Activated naive CD4-positive, alpha-beta T cell (primary cell): ENCODE results near the gene CD2AP.
"Not testable (repeated sequence)": the region's sequence is repeated elsewhere in the genome, so short reads cannot be mapped to it uniquely, and the experiment has no call there.

Experiments used
- DNase-seq, 4 experiments: peaks; one replicate each; lab custom pipeline; 2025; lab: John Stamatoyannopoulos, UW

The CD2AP gene

GRCh38 chr6:47464052-47464451 lies 13.5 kb upstream of the CD2AP start:
- no peak for DNase-seq

GRCh38 chr6:47465117-47465516 lies 12.5 kb upstream of the CD2AP start:
- no peak for DNase-seq

- DNase-seq = no peak
These were observed 5.7 kb upstream of the CD2AP start for GRCh38 chr6:47471911-47472310.

DNA sequence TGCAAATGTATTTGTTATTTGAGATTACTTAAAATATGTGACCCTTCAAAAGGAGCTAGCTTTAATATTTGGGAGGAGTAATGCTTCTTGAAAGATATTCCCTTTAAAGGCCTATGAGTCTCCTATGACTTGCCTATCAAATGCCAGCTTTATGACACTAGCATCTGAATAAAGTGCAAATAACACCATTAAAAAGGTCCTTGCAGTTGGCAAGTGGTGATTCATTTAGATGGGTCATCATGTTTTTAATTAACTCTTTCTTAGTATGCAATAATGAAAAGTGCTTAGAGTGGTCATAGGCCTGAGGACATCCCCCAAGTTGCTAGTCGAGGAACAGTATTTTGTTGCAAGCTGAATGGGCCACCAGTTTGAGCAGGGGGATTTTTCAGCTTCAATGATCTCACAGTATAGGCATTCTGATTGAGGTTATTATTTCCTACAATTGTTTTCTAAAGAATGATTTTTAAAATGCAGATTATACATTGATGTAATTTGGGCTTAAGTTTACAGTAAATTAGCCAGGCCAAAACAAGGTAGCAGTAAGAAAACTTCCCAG lies 3.7 kb upstream of the CD2AP start:
- DNase-seq = no peak

DNA sequence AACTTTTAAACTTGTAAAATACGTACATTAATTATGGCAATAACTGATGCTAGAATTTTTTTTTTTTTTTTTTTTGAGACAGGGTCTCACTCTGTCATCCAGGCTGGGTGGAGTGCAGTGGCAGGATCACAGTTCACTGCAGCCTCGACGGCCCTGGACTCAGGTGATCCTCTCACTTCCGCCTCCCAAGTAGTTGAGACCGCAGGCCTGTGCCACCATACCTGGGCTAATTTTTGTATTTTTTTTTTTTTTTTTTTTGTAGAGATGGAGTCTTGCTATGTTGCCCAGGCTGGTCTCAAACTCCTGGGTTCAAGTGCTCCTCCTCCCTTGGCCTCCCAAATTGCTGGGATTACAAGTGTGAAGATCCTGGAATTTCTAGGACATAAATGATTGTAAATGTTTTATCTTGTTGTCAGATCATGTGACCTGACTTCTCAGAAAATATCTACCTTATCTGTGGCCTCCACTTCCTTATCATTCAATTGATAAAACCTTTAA lies 2.2 kb upstream of the CD2AP start:
- no peak for DNase-seq

- DNase-seq = no peak
These were observed 650 bp upstream of the CD2AP start for GRCh38 chr6:47476781-47477496.

DNA sequence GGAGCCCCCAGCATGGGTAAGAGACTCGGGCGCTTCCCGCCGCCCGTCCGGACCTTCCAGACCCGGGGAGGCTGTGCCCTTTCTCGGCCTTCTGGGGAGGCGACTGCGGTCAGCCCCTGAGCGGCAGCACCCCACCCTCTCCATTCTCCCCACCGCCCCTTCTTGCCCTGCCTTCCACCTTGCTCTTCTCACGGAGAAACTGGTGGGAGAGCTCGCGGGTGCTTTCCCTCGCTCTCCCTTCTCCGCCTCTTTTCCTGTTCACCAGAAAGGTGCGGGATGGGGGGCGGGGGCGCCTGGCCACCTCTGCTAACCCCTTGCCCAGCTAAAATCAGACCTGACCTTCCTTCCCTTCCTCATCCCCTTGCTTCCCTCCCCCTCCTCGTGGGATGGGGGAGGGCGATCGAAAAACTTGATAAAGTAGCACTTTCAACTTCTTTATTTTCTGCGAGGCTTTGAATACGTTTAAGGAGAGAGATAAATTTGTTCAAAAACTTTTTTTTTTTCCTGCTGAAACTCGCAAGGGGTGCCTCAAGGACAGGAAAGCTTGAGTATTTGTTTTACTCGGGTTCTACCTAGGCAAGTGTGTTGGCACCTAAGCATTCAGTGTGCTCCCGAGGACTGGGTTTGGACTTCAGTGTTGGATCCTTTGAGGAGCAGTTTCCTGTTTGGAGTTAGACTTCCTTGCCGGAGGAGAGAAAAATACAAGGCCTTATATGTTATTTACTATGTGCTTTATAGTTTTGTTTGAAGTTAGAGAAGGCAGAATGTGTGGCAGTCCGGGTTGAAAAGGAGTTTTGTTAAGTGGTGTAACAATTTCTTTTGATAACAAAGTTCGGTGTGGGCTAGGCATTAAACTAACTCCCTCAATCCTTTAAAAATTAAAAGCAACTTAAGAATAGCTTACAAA lies 897 bp downstream of the CD2AP start:
- peak in 1 of 4 experiments; percentile 24 for DNase-seq

DNA sequence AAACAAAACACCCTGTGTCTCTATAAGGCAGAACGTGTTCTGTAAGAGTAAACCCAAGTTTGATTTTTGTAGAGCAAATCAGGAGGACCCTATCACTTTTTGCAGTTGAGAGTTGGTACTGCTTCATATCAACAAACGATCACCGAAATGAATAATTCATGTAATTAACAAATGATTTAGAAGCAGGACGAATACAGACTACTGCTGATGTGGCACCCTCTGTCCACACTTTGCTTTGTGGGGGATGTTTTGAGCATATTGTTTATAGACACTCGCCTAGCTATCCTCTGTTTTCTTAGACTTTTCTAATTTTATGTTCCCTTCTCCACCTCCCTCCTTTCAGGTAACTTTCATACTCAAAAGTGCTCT lies 1.5 kb downstream of the CD2AP start:
- no peak for DNase-seq

GRCh38 chr6:47479874-47480273 lies 2.3 kb downstream of the CD2AP start:
- no peak for DNase-seq

DNA sequence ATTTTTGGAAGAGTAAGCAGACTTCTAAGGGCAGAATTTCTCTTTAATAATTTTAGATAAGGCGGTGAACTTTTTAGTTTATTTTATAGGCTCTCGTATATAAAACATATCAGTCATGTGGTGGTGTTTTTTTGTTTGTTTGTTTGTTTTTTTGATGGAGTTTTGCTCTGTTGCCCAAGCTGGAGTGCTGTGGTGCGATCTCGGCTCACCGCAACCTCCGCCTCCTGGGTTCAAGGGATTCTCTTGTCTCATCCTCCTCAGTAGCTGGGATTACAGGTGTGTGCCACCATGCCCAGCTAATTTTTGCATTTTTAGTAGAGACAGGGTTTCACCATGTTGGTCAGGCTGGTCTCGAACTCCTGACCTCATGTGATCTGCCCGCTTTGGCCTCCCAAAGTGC lies 3.6 kb downstream of the CD2AP start:
- DNase-seq = not testable (repeated sequence)

GRCh38 chr6:47481806-47482205 lies 4.2 kb downstream of the CD2AP start:
- no peak for DNase-seq

GRCh38 chr6:47483516-47483852 lies 5.9 kb downstream of the CD2AP start:
- DNase-seq = no peak

DNA sequence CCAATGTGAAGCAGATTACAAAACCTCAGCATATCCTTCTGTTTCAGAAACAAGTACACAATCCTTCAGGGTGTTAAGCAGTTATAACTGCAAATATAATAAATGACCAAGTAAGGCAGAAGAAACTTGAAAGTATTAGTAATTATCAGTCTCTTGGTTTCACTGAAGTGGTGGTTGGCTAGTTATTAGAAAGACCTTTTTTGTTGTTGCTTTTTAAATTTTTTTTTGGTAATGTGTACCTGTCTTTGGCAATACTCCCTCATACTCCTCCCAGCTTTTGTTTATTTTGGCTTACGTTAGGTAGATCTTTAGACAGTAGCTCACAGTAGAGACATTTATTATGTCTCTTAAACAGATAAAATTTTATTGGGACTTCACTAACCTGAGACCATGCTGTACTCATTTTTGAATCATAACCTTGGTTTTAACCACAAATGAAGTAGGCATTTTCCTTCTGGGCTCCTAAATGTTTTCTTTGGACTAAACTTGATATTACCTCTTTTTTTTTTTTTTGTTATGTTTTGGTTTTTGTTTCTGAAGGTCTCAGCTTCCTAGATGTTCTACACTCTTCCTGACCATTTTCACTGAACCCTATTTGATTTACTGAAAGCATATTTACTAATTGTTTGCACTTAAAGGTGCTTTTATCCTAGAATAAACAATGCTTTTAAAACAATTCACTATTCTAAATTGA lies 6.4 kb downstream of the CD2AP start:
- DNase-seq = no peak

DNA sequence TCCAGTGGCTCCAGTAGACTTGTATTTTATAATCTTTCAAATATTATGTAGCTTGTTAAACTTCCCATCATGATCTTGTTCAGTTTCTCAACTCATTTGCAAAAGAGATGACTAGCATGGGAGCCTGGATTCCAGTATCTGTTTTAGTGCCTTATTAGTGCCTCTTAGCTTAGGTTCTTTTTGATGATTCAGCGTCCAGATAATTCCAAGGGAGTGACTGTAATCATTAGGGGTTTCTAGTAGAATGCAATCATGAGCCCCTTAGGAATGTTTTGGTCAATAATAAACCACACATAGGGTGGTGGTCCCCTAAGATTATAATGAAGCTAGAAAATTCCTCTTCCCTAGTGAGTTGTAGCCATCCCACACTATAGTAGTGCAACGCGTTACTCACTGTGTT lies 7.0 kb downstream of the CD2AP start:
- no peak for DNase-seq

DNA sequence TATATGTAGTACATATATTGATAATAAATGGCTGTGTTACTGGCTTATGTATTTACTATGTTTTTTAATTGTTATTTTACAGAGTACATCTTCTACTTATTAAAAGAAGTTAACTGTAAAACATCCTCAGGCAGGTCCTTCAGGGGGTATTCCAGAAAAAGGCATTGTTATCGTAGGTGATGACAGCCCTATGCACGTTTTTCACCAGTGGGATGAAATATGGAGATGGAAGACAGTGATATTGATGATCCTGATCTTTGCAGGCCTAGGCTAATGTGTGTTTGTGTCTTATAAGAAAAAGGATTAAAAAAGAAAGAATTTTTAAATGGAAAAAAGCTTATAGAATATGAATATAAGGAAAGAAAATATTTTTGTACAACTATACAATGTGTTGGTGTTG lies 7.5 kb downstream of the CD2AP start:
- DNase-seq = no peak

DNA sequence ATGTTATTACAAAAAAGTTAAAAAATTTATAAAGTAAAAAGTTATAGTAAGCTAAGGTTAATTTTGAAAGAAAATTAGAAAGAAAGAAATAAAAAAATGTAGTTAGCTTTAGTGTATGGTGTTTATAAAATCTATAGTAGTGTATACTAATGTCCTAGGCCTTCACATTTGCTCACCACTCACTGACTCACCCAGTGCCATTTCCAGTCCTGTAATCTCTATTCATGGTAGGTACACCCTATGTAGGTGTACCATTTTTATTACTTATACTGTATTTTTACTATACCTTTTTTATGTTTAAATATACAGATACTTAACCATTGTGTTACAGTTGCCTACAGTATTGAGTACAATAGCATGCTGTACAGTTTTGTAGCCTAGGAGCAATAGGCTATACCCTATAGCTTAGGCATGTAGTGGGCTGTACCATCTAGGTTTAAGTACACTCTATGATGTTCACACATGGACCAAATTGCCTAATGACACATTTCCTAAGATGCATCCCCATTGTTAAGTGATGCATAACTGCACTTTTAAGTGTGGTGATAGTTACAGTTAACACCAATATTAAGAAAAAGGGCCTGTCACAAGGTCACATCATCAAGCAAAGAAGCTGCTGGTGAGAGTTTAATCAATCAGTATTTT lies 8.0 kb downstream of the CD2AP start:
- no peak for DNase-seq

- no peak for DNase-seq
These were observed 12.4 kb downstream of the CD2AP start for GRCh38 chr6:47489995-47490394.

DNA sequence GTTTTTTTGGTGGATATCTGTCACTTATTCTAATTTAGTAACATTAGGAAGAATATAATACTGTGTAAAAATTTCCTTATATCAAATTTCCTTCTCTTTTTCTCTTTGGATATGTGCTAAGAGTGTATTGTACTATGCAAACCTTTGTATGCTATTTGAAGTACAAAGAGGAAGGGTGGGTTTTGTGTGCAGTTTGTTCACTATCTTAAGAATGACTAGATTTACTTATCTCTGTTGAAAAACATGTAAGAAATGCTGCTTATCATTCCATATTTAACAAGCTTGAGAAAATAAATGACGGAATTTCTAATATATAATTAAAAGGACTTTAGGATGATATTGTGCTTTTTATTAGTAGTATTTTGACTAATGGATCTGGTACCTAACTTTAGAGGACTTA lies 13.1 kb downstream of the CD2AP start:
- no peak for DNase-seq

DNA sequence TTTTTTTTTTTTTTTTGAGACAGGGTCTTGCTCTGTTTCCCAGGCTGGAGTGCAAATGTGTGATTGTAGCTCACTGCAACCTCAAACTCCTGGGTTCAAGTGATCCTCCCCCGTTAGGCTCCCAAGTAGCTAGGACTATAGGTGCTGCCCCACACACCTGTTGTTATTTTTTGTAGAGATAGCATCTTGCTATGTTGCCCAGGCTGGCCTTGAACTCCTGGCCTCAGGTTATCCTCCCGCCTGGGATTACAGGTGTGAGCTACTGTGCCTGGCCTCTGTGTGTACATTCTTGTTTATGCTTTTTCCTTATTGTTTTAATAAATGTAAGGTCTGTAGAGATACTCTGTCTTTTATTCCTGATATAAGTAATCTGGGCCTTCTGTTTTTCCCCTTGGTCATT lies 14.8 kb downstream of the CD2AP start:
- no peak for DNase-seq

GRCh38 chr6:47495207-47495606 lies 17.6 kb downstream of the CD2AP start:
- DNase-seq = no peak

DNA sequence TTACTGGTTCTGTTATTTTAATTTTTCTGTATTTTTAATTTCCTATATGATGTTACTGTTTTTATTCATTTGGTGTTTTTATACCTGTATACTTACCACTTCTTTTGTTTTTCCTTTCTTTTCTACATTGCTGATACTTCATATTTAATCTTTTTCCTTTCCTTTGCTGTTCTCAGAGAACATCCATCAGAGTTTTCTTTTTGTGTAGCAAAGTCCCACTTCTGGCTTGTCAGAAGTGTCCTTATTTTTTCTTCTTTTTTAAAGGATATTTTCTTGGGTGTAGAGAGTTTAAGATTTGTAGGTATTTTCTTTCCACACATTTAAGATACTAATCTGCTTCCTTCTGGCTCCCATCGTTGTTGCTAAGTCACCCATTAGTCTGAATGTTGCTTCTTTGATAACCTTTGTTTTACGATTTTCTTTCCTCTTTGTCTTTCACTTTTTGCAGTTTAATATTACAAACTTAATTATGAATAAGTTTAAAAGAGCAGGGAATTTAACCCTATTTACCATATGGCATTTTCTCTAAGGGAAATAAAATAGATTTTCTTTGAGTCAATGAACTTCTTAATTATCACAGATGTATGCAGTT lies 18.5 kb downstream of the CD2AP start:
- no peak for DNase-seq
